Measurements from ENCODE around the gene LAMC3.

The LAMC3 gene

DNA sequence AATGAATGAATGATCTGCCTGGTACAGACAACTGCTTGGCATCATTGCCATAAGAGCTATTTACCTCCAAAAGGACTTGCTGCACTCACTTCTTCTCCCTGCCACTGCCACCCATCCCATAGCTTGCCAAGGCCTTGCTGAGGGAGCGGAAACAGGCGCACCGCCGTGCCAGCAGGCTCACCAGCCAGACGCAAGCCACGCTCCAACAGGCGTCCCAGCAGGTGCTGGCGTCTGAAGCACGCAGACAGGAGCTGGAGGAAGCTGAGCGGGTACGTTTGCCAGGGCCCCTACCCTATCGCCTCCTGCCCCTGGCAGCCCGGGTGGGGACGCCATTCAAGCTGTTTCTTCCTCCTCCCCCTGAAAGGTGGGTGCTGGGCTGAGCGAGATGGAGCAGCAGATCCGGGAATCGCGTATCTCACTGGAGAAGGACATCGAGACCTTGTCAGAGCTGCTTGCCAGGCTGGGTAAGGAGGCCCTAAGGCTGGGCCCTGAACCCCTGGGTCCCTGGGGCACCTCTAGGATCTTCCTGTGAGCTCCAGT is 78.5 kb downstream of the LAMC3 start:
- H3K4me3 Mint-ChIP-seq = no peak overlapping the region
- H3K4me1 Mint-ChIP-seq = no peaks in the 10 kb centered on the region
- no peak overlapping the region for H3K27ac Mint-ChIP-seq
- TF ChIP-seq, protein P1, sequence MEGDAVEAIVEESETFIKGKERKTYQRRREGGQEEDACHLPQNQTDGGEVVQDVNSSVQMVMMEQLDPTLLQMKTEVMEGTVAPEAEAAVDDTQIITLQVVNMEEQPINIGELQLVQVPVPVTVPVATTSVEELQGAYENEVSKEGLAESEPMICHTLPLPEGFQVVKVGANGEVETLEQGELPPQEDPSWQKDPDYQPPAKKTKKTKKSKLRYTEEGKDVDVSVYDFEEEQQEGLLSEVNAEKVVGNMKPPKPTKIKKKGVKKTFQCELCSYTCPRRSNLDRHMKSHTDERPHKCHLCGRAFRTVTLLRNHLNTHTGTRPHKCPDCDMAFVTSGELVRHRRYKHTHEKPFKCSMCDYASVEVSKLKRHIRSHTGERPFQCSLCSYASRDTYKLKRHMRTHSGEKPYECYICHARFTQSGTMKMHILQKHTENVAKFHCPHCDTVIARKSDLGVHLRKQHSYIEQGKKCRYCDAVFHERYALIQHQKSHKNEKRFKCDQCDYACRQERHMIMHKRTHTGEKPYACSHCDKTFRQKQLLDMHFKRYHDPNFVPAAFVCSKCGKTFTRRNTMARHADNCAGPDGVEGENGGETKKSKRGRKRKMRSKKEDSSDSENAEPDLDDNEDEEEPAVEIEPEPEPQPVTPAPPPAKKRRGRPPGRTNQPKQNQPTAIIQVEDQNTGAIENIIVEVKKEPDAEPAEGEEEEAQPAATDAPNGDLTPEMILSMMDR (IDR thresholded peaks at IDR 0.05; ENCODE audit: unreplicated experiment in 3 of 3) = no peak
- H3K9me3 Mint-ChIP-seq = no peaks in the 10 kb centered on the region
- H3K36me3 Mint-ChIP-seq (ENCODE audit: low read depth) = no peaks in the 10 kb centered on the region
- H3K27me3 Mint-ChIP-seq (ENCODE audit: low read depth) = peaks cover 4% of the 10 kb centered on the region

DNA sequence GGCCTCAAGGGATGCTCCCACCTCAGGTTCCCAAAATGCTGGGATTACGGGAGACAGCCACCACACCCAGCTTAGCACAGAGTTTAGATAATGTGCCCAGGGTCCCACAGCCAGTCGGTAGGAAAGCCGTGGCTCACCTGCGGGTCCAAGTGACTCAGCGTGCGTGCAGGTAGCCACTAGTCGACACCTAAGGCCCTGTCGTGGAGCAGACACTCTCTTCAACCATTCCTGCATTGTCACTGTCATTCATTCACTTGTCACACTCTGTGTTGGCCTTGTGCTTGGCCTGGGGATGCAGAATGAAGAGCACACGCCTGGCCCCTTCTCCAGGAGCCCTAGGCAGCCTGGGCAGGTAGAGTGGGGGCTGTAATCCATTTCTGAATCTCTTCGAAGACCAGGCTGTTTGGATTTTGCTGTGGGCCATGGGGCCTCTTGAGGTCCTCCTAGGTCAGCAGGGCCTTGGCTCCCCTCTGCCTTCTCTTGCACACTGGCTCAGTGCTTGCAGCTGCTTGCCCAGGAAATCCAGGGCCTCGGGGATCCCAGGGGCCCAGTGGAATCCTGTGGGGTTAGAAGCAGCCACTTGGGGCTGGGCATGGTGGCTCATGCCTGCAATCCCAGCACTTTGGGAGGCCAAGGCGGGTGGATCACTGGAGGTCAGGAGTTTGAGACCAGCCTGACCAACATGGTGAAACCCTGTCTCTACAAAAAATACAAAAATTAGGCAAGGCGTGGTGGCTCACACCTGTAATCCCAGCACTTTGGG is 81.2 kb downstream of the LAMC3 start:
- Mint-ChIP-seq H3K36me3 (ENCODE audit: low read depth) (no peaks in the 10 kb centered on the region), H3K4me1 (peaks cover 9% of the 10 kb centered on the region), H3K27me3 (ENCODE audit: low read depth) (peaks cover 21% of the 10 kb centered on the region), H3K27ac (no peak overlapping the region), H3K4me3 (no peak overlapping the region), H3K9me3 (no peaks in the 10 kb centered on the region)
- TF ChIP-seq, protein P1 (IDR thresholded peaks at IDR 0.05; ENCODE audit: unreplicated experiment in 3 of 3) = no peak

DNA sequence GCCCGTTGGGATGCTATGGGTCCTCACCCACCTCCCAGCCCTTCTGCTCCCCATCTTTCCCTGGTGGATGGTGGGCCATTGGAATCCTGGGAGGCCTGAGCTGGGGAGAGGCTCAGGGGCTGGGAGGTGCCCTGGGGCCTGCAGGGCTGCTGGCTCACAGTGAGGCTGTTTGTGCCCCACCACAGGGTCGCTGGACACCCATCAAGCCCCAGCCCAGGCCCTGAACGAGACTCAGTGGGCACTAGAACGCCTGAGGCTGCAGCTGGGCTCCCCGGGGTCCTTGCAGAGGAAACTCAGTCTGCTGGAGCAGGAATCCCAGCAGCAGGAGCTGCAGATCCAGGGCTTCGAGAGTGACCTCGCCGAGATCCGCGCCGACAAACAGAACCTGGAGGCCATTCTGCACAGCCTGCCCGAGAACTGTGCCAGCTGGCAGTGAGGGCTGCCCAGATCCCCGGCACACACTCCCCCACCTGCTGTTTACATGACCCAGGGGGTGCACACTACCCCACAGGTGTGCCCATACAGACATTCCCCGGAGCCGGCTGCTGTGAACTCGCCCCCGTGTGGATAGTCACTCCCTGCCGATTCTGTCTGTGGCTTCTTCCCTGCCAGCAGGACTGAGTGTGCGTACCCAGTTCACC is 82.5 kb downstream of the LAMC3 start:
- Mint-ChIP-seq H3K9me3 (no peaks in the 10 kb centered on the region), H3K27me3 (ENCODE audit: low read depth) (peaks cover 29% of the 10 kb centered on the region), H3K4me3 (no peak overlapping the region), H3K36me3 (ENCODE audit: low read depth) (no peaks in the 10 kb centered on the region), H3K27ac (no peak overlapping the region), H3K4me1 (peaks cover 14% of the 10 kb centered on the region)
- TF ChIP-seq, protein P1 (IDR thresholded peaks at IDR 0.05; ENCODE audit: unreplicated experiment in 3 of 3) = no peak

DNA sequence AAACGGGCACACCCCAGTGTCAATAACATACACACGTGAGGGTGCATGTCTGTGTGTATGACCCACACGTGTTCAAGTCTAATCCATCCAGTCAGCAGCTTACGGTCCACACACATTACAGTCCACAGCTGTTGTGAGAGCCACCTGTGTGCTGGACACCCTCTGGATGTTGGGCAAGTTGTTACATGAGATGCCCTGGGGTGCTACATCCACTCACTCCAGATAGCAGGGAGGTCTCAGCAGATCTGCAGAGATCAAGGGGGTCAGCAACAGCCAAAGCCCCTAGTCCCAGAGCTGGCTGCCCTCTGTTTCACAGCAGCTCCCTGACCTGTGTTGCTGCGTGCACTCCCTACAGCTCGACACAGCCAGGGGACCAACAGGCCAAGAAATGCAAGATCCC is 83.1 kb downstream of the LAMC3 start:
- TF ChIP-seq, protein P1 (IDR thresholded peaks at IDR 0.05; ENCODE audit: unreplicated experiment in 3 of 3) = no peak
- no peaks in the 10 kb centered on the region for H3K36me3 Mint-ChIP-seq (ENCODE audit: low read depth)
- H3K27ac Mint-ChIP-seq = no peak overlapping the region
- H3K9me3 Mint-ChIP-seq = no peaks in the 10 kb centered on the region
- peaks cover 30% of the 10 kb centered on the region for H3K27me3 Mint-ChIP-seq (ENCODE audit: low read depth)
- no peak overlapping the region for H3K4me3 Mint-ChIP-seq
- peaks cover 14% of the 10 kb centered on the region for H3K4me1 Mint-ChIP-seq

DNA sequence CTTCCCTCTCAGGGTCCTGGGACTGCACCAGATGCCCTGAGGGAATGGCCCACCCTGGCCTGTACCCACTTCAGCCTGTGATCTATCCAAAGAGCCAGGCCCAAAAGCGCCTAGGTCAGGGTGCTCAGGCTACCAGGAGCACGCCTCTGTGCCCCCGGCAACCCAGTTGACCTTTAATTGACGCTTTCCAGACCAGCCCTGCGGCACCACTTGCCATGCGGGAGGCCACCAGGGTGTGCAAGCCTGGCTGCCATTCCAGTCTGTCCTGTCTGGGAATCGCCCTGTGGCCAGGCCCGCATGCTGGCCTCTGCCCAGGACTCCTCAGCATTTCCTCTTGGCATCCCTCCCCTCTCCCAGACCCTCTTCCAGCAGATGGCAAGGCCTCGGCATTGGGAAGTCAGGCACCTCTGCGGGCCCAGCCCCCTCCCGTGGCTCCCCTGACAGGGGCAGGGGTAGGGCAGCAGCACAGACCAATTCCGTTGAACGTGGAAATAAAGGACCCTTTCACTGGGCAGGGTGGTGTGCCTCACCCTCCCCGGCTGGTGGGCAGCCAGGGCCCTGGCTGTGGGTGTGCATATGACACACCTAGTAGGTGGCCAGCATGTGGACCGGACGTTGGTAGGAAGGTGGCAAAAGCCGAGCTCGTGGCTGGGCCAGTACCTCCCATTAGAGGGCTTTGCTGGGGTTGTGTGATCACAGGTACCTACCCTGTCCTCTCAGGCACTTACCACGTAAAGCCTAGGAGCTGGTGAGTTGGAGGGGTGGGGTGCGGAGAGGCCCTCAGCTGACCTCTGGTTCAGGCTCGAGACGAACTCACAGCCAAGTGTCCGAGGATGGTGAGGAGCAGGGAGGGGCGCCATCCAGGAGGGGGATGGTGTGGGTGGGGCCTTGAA is 83.8 kb downstream of the LAMC3 start:
- H3K27me3 Mint-ChIP-seq (ENCODE audit: low read depth) = peaks cover 37% of the 10 kb centered on the region
- H3K9me3 Mint-ChIP-seq = no peaks in the 10 kb centered on the region
- H3K4me3 Mint-ChIP-seq = no peak overlapping the region
- H3K27ac Mint-ChIP-seq = no peak overlapping the region
- TF ChIP-seq, protein P1 (IDR thresholded peaks at IDR 0.05; ENCODE audit: unreplicated experiment in 3 of 3) = no peak
- peaks cover 20% of the 10 kb centered on the region for H3K4me1 Mint-ChIP-seq
- H3K36me3 Mint-ChIP-seq (ENCODE audit: low read depth) = no peaks in the 10 kb centered on the region

Measured in nephron (organoid).